H1 (cell line): ENCODE data around the gene CTRL. TPM values are rescaled to one million over a fixed set of nuclear protein-coding genes. Genes with fewer than 3 reads are reported as not detected.

Experiments used
- CTCF ChIA-PET: fragments of 300-600 bp; sonication (Branson Sonifier 250); formaldehyde crosslinking; loops from one replicate; lab custom pipeline; 2021; ENCODE audit not compliant: partially characterized antibody; lab: Charles Lee
- POLR2A ChIA-PET: fragments of 300-600 bp; sonication (Branson Sonifier 250); formaldehyde crosslinking; loops from one replicate; lab custom pipeline; 2021; ENCODE audit warnings: inconsistent platforms; ENCODE audit not compliant: partially characterized antibody; lab: Charles Lee
- DNase-seq, 2 experiments: peaks; one replicate each; pipeline versions ENCODE4 v3.0.0 to v3.0.0-alpha.2; 2010 to 2022; ENCODE audit warnings: low spot score in 2 of 2, low read depth in 1 of 2, mixed read lengths in 1 of 2
- FAIRE-seq: peaks from 2 replicates; lab custom pipeline; 2011; peaks lifted over from hg19 to GRCh38; lab: Jason Lieb, UNC
- H2AFZ ChIP-seq: 2 replicates; pipeline ENCODE4 v1.8.1; 2012; ENCODE audit warnings: low read length, inconsistent platforms
- H2AK5ac ChIP-seq: 2 replicates; pipeline ENCODE4 v1.6.1; 2013; ENCODE audit warnings: low read depth, low read length
- H2BK120ac ChIP-seq: replicated peaks from 2 replicates; pipeline ENCODE3; 2013; ENCODE audit warnings: low read depth, low read length, inconsistent platforms
- H2BK12ac ChIP-seq: 2 replicates; pipeline ENCODE4 v1.6.1; 2013; ENCODE audit warnings: low read depth, low read length
- H2BK15ac ChIP-seq: 2 replicates; pipeline ENCODE4 v1.6.1; 2013; ENCODE audit warnings: low read length
- H2BK20ac ChIP-seq: 2 replicates; pipeline ENCODE4 v1.6.1; 2013; ENCODE audit warnings: low read length
- H2BK5ac ChIP-seq: 2 replicates; pipeline ENCODE4 v1.6.1; 2013; ENCODE audit warnings: low read depth, low read length
- H3K14ac ChIP-seq: 2 replicates; pipeline ENCODE4 v1.6.1; 2013; ENCODE audit warnings: inconsistent platforms; ENCODE audit not compliant: insufficient read length
- H3K18ac ChIP-seq: 2 replicates; pipeline ENCODE4 v1.6.1; 2013; ENCODE audit warnings: low read length; ENCODE audit errors: extremely low read depth
- H3K23ac ChIP-seq: 2 replicates; pipeline ENCODE4 v1.6.1; 2013; ENCODE audit warnings: inconsistent platforms; ENCODE audit not compliant: insufficient read length
- H3K23me2 ChIP-seq: 2 replicates; pipeline ENCODE4 v1.6.1; 2013; ENCODE audit warnings: low read depth, low read length
- H3K27ac ChIP-seq: 2 replicates; pipeline ENCODE4 v1.6.1; 2011; ENCODE audit warnings: low read depth, low read length, inconsistent platforms
- H3K27me3 ChIP-seq, 4 experiments: replicated peaks in 1 of 4; 1 replicate in 1 of 4; 2 replicates in 3 of 4; pipeline versions ENCODE4 v1.6.1 to v1.8.1; 2011 to 2013; ENCODE audit warnings: low read length in 3 of 4, mild to moderate bottlenecking in 3 of 4, inconsistent platforms in 2 of 4, mixed read lengths in 2 of 4, moderate library complexity in 1 of 4; ENCODE audit not compliant: control insufficient read depth in 3 of 4, insufficient read depth in 3 of 4; ENCODE audit errors: extremely low read depth in 1 of 4
- H3K36me3 ChIP-seq, 4 experiments: 2 replicates each; pipeline versions ENCODE4 v1.6.1 to v1.8.1; 2011 to 2013; ENCODE audit warnings: mild to moderate bottlenecking in 4 of 4, low read length in 3 of 4, moderate library complexity in 2 of 4, control low read depth in 1 of 4, inconsistent platforms in 1 of 4; ENCODE audit not compliant: insufficient read depth in 4 of 4, control insufficient read depth in 2 of 4
- H3K4ac ChIP-seq: replicated peaks from 2 replicates; pipeline ENCODE3; 2013; ENCODE audit warnings: low read length, low read depth, mixed read lengths, inconsistent platforms; ENCODE audit not compliant: insufficient read length
- H3K4me1 ChIP-seq, 4 experiments: replicated peaks in 1 of 4; 1 replicate in 1 of 4; 2 replicates in 3 of 4; pipeline versions ENCODE4 v1.6.1 to v1.8.1; 2011 to 2013; ENCODE audit warnings: low read length in 3 of 4, inconsistent platforms in 2 of 4, mixed read lengths in 1 of 4; ENCODE audit not compliant: insufficient read depth in 4 of 4, control insufficient read depth in 3 of 4
- H3K4me2 ChIP-seq, 2 experiments: 2 replicates each; pipeline versions ENCODE4 v1.6.1 to v1.8.1; 2011 to 2013; ENCODE audit warnings: low read depth in 2 of 2, low read length in 2 of 2, control low read depth in 1 of 2, inconsistent platforms in 1 of 2, mild to moderate bottlenecking in 1 of 2; ENCODE audit not compliant: insufficient read depth in 1 of 2
- H3K4me3 ChIP-seq, 4 experiments: fragments of 200-600, 300-600 bp in 1 of 4; sonication (generic), shearing (Covaris generic), sonication (Bioruptor Twin) in 1 of 4; 2 replicates each; pipeline versions ENCODE4 v1.5.1 to v1.8.1; 2011 to 2016; ENCODE audit warnings: low read length in 4 of 4, low read depth in 3 of 4, control low read depth in 2 of 4, inconsistent platforms in 2 of 4, mild to moderate bottlenecking in 2 of 4, mixed read lengths in 1 of 4, moderate library complexity in 1 of 4; ENCODE audit not compliant: insufficient read depth in 2 of 4; ENCODE audit errors: extremely low read depth in 1 of 4
- H3K56ac ChIP-seq: replicated peaks from 2 replicates; pipeline ENCODE3; 2013; ENCODE audit warnings: low read depth, mild to moderate bottlenecking, mixed read lengths, low read length, inconsistent platforms; ENCODE audit not compliant: insufficient read length
- H3K79me1 ChIP-seq: 2 replicates; pipeline ENCODE4 v1.6.1; 2013; ENCODE audit warnings: low read depth, low read length, control low read depth
- H3K79me2 ChIP-seq, 2 experiments: 2 replicates each; pipeline versions ENCODE4 v1.6.1 to v1.8.1; 2012 to 2013; ENCODE audit warnings: low read length in 2 of 2, mild to moderate bottlenecking in 2 of 2, inconsistent platforms in 1 of 2; ENCODE audit not compliant: insufficient read depth in 2 of 2, control insufficient read depth in 1 of 2
- H3K9ac ChIP-seq, 4 experiments: replicated peaks in 1 of 4; 1 replicate in 1 of 4; 2 replicates in 3 of 4; pipeline versions ENCODE4 v1.6.1 to v1.8.1; 2011 to 2013; ENCODE audit warnings: low read depth in 3 of 4, low read length in 3 of 4, control low read depth in 2 of 4, mild to moderate bottlenecking in 2 of 4, moderate library complexity in 2 of 4, inconsistent platforms in 1 of 4; ENCODE audit errors: extremely low read depth in 1 of 4
- H3K9me3 ChIP-seq, 2 experiments: 2 replicates each; pipeline versions ENCODE4 v1.6.1 to v1.8.1; 2012 to 2013; ENCODE audit warnings: mild to moderate bottlenecking in 2 of 2, moderate library complexity in 2 of 2, control low read depth in 1 of 2, inconsistent platforms in 1 of 2, low read depth in 1 of 2, low read length in 1 of 2, mixed read lengths in 1 of 2; ENCODE audit not compliant: insufficient read depth in 2 of 2
- H4K20me1 ChIP-seq, 2 experiments: replicated peaks in 1 of 2; 2 replicates each; pipeline versions ENCODE3 to v1.8.1; 2011 to 2013; ENCODE audit warnings: inconsistent platforms in 2 of 2, low read length in 2 of 2, mild to moderate bottlenecking in 1 of 2; ENCODE audit not compliant: insufficient read depth in 2 of 2, control insufficient read depth in 1 of 2
- H4K5ac ChIP-seq: 2 replicates; pipeline ENCODE4 v1.6.1; 2013; ENCODE audit warnings: low read length, low read depth, mixed read lengths, inconsistent platforms; ENCODE audit not compliant: insufficient read length
- H4K8ac ChIP-seq: 2 replicates; pipeline ENCODE4 v1.8.0; 2013; ENCODE audit warnings: mild to moderate bottlenecking, moderate library complexity, low read length, inconsistent platforms; ENCODE audit not compliant: insufficient read depth; ENCODE audit errors: extremely low read depth
- H4K91ac ChIP-seq: replicated peaks from 2 replicates; pipeline ENCODE3; 2013; ENCODE audit warnings: low read length, mixed read lengths, inconsistent platforms; ENCODE audit not compliant: insufficient read length
- BACH1 ChIP-seq: IDR thresholded peaks from 2 replicates; pipeline ENCODE4 v1.6.1; 2012; ENCODE audit warnings: low read length, improper control_type of control experiment
- GTF2F1 ChIP-seq: IDR thresholded peaks from 2 replicates; pipeline ENCODE4 v1.6.1; 2012; ENCODE audit warnings: low read depth, low read length, improper control_type of control experiment, borderline replicate concordance
- KDM5A ChIP-seq: fragments of 200-600 bp; IDR thresholded peaks from 2 replicates; pipeline ENCODE4 v1.7.1; 2012; ENCODE audit warnings: mild to moderate bottlenecking, low read length, inconsistent platforms, mixed read lengths
- POLR2AphosphoS5 ChIP-seq: IDR thresholded peaks from 2 replicates; pipeline ENCODE4 v1.6.1; 2011; ENCODE audit warnings: low read depth, low read length
- SAP30 ChIP-seq: fragments of 300-600 bp; sonication (generic); IDR thresholded peaks from 2 replicates; pipeline ENCODE4 v1.7.1; 2012; ENCODE audit warnings: low read length, moderate library complexity, mild to moderate bottlenecking, inconsistent platforms; ENCODE audit not compliant: insufficient read depth, insufficient replicate concordance
- TBP ChIP-seq: IDR thresholded peaks from 2 replicates; pipeline ENCODE4 v1.6.1; 2011; ENCODE audit warnings: low read depth, low read length, improper control_type of control experiment
- YY1 ChIP-seq: IDR thresholded peaks from 2 replicates; pipeline ENCODE4 v1.6.1; 2011; ENCODE audit warnings: low read depth, mild to moderate bottlenecking, low read length
- ZNF274 ChIP-seq: IDR thresholded peaks from 2 replicates; pipeline ENCODE4 v1.7.0; 2012; ENCODE audit warnings: low read length, borderline replicate concordance; ENCODE audit errors: extremely low read depth
- WGBS, 2 experiments: shearing (Covaris generic) in 1 of 2; methylation state at CpG; one replicate each; pipeline versions ENCODE4 v1.1.6 to v1.1.7; 2013 to 2015; ENCODE audit warnings: low lambda C conversion rate in 2 of 2, mixed read lengths in 2 of 2, inconsistent platforms in 1 of 2, low coverage in 1 of 2, missing lambda C conversion rate in 1 of 2; ENCODE audit not compliant: insufficient replicate concordance in 2 of 2, insufficient coverage in 1 of 2, insufficient read length in 1 of 2; ENCODE audit errors: extremely low coverage in 1 of 2, missing lambda C conversion rate in 1 of 2; 5-methylcytosine and 5-hydroxymethylcytosine counted together
- polyA plus RNA-seq, 7 experiments: library from polyadenylated mRNA; depleted of rRNA in 3 of 7; stranded (reverse) in 5 of 7; unstranded in 2 of 7; fragments of >200 nt in 5 of 7; fragments of 200-250 nt in 2 of 7; gene quantifications; 1 replicate in 5 of 7; 2 replicates in 1 of 7; 4 replicates in 1 of 7; pipeline versions ENCODE4 v1.2.1 to v1.2.3, GENCODE V29; 2011 to 2013; ENCODE audit warnings: missing spikeins in 2 of 7, mixed read lengths in 2 of 7
- total RNA-seq: library from RNA; stranded (reverse); fragmentation: NEBNext Ultra II Directional; extraction: Animal tissue kit (Norgen Biotek cat#: 25700); gene quantifications from 2 replicates; pipeline ENCODE4 v1.2.1, GENCODE V29; 2021
- TF ChIP-seq, protein P1 (sequence below): IDR thresholded peaks from 2 replicates; pipeline ENCODE4 v1.6.1; 2012; ENCODE audit warnings: inconsistent platforms
- TF ChIP-seq, protein P2 (sequence below): IDR thresholded peaks from 2 replicates; pipeline ENCODE4 v1.6.1; 2011; ENCODE audit warnings: low read depth, mild to moderate bottlenecking, low read length; ENCODE audit not compliant: insufficient read depth

CTRL gene
- total and polyA plus RNA-seq, 2 of the 8 experiments (the other 6 are each of a cell fraction or from before 2014, with no cell fraction given), result 1.7 to 4.2 TPM

- Histone ChIP-seq H3K27ac (no peak overlapping the region), H2BK120ac (no peak overlapping the region), H2AFZ (no peak overlapping the region), H3K14ac (no peak overlapping the region), H3K23me2 (peaks cover 3% of the 10 kb centered on the region; the same call in 1 of the 2 replicates), H3K9ac (no peak overlapping the region), H4K91ac (no peak overlapping the region), H3K79me1 (peaks cover 2% of the 10 kb centered on the region; the same call in 1 of the 2 replicates), H2BK12ac (no peak overlapping the region), H3K4me1 (no peaks in the 10 kb centered on the region; a peak in 1 of 7 replicates), H3K18ac (no peak overlapping the region), H3K23ac (no peak overlapping the region), H3K27me3 (no peaks in the 10 kb centered on the region), H3K56ac (no peak overlapping the region), H3K36me3 (peaks cover 12 to 59% (median 25%) of the 10 kb centered on the region in 4 experiments), H4K8ac (no peak overlapping the region; the same call in 1 of the 2 replicates), H2BK20ac (no peak overlapping the region), H4K20me1 (peaks cover 12 to 39% of the 10 kb centered on the region in 2 experiments), H2BK15ac (no peak overlapping the region), H2AK5ac (no peak overlapping the region), H3K79me2 (no peaks in the 10 kb centered on the region), H2BK5ac (no peak overlapping the region), H3K4me3 (no peak overlapping the region), H3K4me2 (no peak overlapping the region), H4K5ac (no peak overlapping the region), H3K4ac (no peak overlapping the region), H3K9me3 (no peaks in the 10 kb centered on the region)
- WGBS, 2 experiments, result 100% methylated on average over 2 of the region's 28 CpGs; no CpG with 5 or more reads in 1 of the 2 experiments
- FAIRE-seq, result no peak
- TF ChIP-seq YY1, result no peak
- TF ChIP-seq BACH1, result no peak
- no peak for TF ChIP-seq TBP
- no peak for TF ChIP-seq SAP30
- TF ChIP-seq, protein P1, sequence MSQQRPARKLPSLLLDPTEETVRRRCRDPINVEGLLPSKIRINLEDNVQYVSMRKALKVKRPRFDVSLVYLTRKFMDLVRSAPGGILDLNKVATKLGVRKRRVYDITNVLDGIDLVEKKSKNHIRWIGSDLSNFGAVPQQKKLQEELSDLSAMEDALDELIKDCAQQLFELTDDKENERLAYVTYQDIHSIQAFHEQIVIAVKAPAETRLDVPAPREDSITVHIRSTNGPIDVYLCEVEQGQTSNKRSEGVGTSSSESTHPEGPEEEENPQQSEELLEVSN, result no peak
- TF ChIP-seq ZNF274, result no peak
- no peak for TF ChIP-seq POLR2AphosphoS5
- TF ChIP-seq KDM5A, result no peak
- TF ChIP-seq, protein P2, sequence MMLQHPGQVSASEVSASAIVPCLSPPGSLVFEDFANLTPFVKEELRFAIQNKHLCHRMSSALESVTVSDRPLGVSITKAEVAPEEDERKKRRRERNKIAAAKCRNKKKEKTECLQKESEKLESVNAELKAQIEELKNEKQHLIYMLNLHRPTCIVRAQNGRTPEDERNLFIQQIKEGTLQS, result no peak
- TF ChIP-seq GTF2F1, result no peak
- ChIA-PET CTCF (interaction anchor here (0.6 to 27.1 kb wide), 11 partner anchors 8 to 772 kb away, joined by 3 to 623 read pairs (median 4); partner anchors contain the start of genes EDC4, NRN1L, PSKH1 and SLC12A4), POLR2A (interaction anchor here (0.6 to 8.5 kb wide), 6 partner anchors 12 to 119 kb away, joined by 3 to 47 read pairs (median 4); partner anchors contain the start of gene PSMB10)
- DNase-seq, result no peak
Observed at GRCh38 chr16:67946966-67947558, 15.4 kb upstream of the CTRL start.
